DND-41 (cell line): ENCODE data around the gene ARID5A.

Source experiments
- ATAC-seq: fragments of 200-7000 bp; cut with Tn5 transposase; 3 replicates; pipeline ENCODE4 v1.9.1; 2021; ENCODE audit warnings: low read depth; ENCODE audit not compliant: insufficient read depth
- DNase-seq: peaks from one replicate; pipeline ENCODE4 v3.0.0-alpha.2; 2020
- H2AFZ ChIP-seq: 2 replicates; pipeline ENCODE4 v1.6.0; 2012; ENCODE audit warnings: low read depth, low read length
- H3K27ac ChIP-seq: 2 replicates; pipeline ENCODE4 v1.5.1; 2012; ENCODE audit warnings: low read length, inconsistent platforms
- H3K27me3 ChIP-seq: fragments of 200-600 bp; sonication (generic); 2 replicates; pipeline ENCODE4 v1.6.0; 2012; ENCODE audit warnings: low read length, mild to moderate bottlenecking, inconsistent platforms; ENCODE audit not compliant: insufficient read depth, poor library complexity
- H3K36me3 ChIP-seq: 2 replicates; pipeline ENCODE4 v1.5.1; 2012; ENCODE audit warnings: low read length, inconsistent platforms; ENCODE audit not compliant: insufficient read depth
- H3K4me1 ChIP-seq: 2 replicates; pipeline ENCODE4 v1.5.1; 2012; ENCODE audit warnings: mild to moderate bottlenecking, low read length; ENCODE audit not compliant: insufficient read depth
- H3K4me2 ChIP-seq: 2 replicates; pipeline ENCODE4 v1.6.0; 2012; ENCODE audit warnings: mild to moderate bottlenecking, moderate library complexity, low read length, inconsistent platforms; ENCODE audit not compliant: insufficient read depth
- H3K4me3 ChIP-seq, 2 experiments: fragments of 200-600 bp in 1 of 2; shearing (Covaris generic) in 1 of 2; 2 replicates each; pipeline ENCODE4 v1.5.1; 2012 to 2016; ENCODE audit warnings: inconsistent platforms in 2 of 2, low read length in 2 of 2, mild to moderate bottlenecking in 2 of 2, low read depth in 1 of 2, moderate library complexity in 1 of 2
- H3K79me2 ChIP-seq: 2 replicates; pipeline ENCODE4 v1.6.0; 2012; ENCODE audit warnings: low read length, inconsistent platforms; ENCODE audit not compliant: insufficient read depth
- H3K9ac ChIP-seq: 2 replicates; pipeline ENCODE4 v1.6.0; 2012; ENCODE audit warnings: low read depth, mild to moderate bottlenecking, inconsistent platforms, low read length, moderate library complexity
- H3K9me3 ChIP-seq: 2 replicates; pipeline ENCODE4 v1.5.1; 2012; ENCODE audit warnings: low read length, moderate library complexity, mild to moderate bottlenecking, inconsistent platforms; ENCODE audit not compliant: insufficient read depth, severe bottlenecking
- H4K20me1 ChIP-seq: 2 replicates; pipeline ENCODE4 v1.6.0; 2012; ENCODE audit warnings: low read length; ENCODE audit not compliant: insufficient read depth
- EZH2 ChIP-seq: IDR thresholded peaks from 3 replicates; pipeline ENCODE4 v1.6.1; 2012; ENCODE audit warnings: borderline replicate concordance, low read depth, mild to moderate bottlenecking, moderate library complexity, low read length, inconsistent platforms; ENCODE audit not compliant: severe bottlenecking
- TF ChIP-seq, protein P1 (sequence below): IDR thresholded peaks from 2 replicates; pipeline ENCODE4 v1.5.1; 2012; ENCODE audit warnings: borderline replicate concordance, low read length, moderate library complexity, mild to moderate bottlenecking; ENCODE audit not compliant: poor library complexity, severe bottlenecking; ENCODE audit errors: extremely low read depth

ARID5A gene

DNA sequence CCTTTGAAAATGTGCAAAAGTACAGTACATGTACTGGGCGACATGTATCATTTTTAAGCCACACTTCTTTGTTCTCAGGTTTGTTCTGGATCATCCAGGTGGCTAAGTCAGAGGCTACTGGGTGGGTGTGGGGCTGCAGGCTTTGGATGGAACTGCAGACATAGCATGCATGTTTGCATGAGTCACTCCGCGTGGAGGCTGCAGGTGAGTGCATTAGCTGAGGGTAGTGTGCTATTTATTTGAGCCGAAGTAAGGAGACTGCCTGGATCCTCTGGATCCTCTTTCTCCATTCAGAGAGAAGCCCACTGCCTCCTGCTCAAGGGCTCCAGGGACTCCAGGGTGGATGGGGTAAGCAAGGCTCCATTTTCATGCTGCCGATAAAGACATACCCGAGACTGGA is 22.0 kb upstream of the ARID5A start:
- Histone ChIP-seq H2AFZ (no peak overlapping the region), H3K79me2 (no peaks in the 10 kb centered on the region), H3K9me3 (peaks cover 5% of the 10 kb centered on the region), H3K4me2 (no peak overlapping the region), H3K36me3 (no peaks in the 10 kb centered on the region), H3K27me3 (peaks cover 3% of the 10 kb centered on the region), H4K20me1 (no peaks in the 10 kb centered on the region), H3K4me1 (no peaks in the 10 kb centered on the region), H3K9ac (no peak overlapping the region), H3K27ac (no peak overlapping the region), H3K4me3 (no peak overlapping the region)
- ATAC-seq (no peak), DNase-seq (no peak)
- no peak for TF ChIP-seq EZH2

DNA sequence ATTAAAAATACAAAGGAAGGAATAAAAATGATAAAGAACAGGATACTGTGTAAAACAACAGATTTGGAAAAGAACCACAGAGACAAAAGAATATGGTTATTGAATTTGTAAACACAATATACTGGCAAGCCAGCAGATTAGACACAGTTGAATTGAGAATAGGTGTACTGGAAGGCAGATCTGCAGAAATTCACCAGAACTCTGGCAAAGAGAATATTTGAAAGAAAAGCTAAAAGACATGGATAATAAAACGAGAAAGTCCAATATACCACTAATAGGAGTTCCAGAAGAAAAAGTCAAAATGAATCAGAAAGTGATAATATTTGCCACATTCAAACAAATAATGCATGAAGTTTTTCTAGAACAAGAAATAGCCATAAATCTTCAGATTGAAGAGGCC is 19.5 kb upstream of the ARID5A start:
- ATAC-seq (no peak), DNase-seq (no peak)
- Histone ChIP-seq H3K36me3 (no peaks in the 10 kb centered on the region), H2AFZ (no peak overlapping the region), H3K4me2 (no peak overlapping the region), H3K9ac (no peak overlapping the region), H3K79me2 (no peaks in the 10 kb centered on the region), H3K9me3 (peaks cover 5% of the 10 kb centered on the region), H3K4me3 (no peak overlapping the region), H3K27me3 (no peaks in the 10 kb centered on the region), H4K20me1 (no peaks in the 10 kb centered on the region), H3K27ac (no peak overlapping the region), H3K4me1 (no peaks in the 10 kb centered on the region)
- TF ChIP-seq, protein P1, sequence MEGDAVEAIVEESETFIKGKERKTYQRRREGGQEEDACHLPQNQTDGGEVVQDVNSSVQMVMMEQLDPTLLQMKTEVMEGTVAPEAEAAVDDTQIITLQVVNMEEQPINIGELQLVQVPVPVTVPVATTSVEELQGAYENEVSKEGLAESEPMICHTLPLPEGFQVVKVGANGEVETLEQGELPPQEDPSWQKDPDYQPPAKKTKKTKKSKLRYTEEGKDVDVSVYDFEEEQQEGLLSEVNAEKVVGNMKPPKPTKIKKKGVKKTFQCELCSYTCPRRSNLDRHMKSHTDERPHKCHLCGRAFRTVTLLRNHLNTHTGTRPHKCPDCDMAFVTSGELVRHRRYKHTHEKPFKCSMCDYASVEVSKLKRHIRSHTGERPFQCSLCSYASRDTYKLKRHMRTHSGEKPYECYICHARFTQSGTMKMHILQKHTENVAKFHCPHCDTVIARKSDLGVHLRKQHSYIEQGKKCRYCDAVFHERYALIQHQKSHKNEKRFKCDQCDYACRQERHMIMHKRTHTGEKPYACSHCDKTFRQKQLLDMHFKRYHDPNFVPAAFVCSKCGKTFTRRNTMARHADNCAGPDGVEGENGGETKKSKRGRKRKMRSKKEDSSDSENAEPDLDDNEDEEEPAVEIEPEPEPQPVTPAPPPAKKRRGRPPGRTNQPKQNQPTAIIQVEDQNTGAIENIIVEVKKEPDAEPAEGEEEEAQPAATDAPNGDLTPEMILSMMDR = no peak
- no peak for TF ChIP-seq EZH2

DNA sequence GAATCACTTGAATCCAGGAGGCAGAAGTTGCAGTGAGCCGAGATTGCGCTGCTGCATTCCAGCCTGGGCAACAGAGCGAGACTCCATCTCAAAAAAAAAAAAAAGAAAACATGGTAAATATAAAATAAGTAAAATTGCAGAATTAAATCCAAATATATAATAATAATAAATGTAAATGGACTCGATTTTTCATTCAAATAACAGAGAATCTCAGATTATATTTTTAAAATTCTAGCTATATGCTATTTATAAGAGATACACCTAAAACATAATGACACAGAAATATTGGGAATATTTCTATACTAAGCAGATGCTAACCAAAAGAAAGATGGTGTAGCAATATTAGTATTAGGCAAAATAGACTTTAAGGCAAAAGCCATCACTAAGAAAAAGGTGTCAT is 16.3 kb upstream of the ARID5A start:
- no peak overlapping the region for H2AFZ ChIP-seq
- no peaks in the 10 kb centered on the region for H3K36me3 ChIP-seq
- H3K4me1 ChIP-seq = no peaks in the 10 kb centered on the region
- ATAC-seq (no peak), DNase-seq (no peak)
- H3K9me3 ChIP-seq = peaks cover 5% of the 10 kb centered on the region
- no peaks in the 10 kb centered on the region for H3K79me2 ChIP-seq
- TF ChIP-seq EZH2 = no peak
- TF ChIP-seq, protein P1 = no peak
- H3K27ac ChIP-seq = no peak overlapping the region
- no peak overlapping the region for H3K4me2 ChIP-seq
- peaks cover 6% of the 10 kb centered on the region for H3K27me3 ChIP-seq
- H3K4me3 ChIP-seq = no peak overlapping the region
- H4K20me1 ChIP-seq = no peaks in the 10 kb centered on the region
- no peak overlapping the region for H3K9ac ChIP-seq

DNA sequence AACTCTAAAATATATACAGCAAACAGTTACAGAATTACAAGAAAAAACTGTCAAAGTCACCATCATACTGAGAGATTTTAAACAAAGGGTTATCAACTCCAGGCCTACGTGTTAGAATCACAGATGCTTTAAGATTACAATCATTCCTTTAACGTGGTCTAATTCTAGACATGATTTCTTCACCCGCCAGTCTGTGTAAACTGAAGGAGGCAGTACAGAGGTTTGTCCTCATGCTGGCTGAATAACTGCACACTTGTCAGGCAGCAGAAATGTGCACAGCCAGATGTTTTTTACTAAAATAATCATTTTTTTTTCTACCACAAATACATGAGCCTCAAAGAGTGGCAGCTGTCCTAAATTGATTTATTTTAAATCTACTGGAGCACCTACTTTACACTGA is 15.9 kb upstream of the ARID5A start:
- no peaks in the 10 kb centered on the region for H3K36me3 ChIP-seq
- DNase-seq (no peak), ATAC-seq (no peak)
- H3K79me2 ChIP-seq = no peaks in the 10 kb centered on the region
- no peak overlapping the region for H3K4me2 ChIP-seq
- H4K20me1 ChIP-seq = no peaks in the 10 kb centered on the region
- H3K4me3 ChIP-seq = no peak overlapping the region
- no peak for TF ChIP-seq EZH2
- TF ChIP-seq, protein P1 = peak; percentile 11
- H3K9me3 ChIP-seq = peaks cover 5% of the 10 kb centered on the region
- no peaks in the 10 kb centered on the region for H3K4me1 ChIP-seq
- no peak overlapping the region for H3K27ac ChIP-seq
- no peak overlapping the region for H2AFZ ChIP-seq
- H3K27me3 ChIP-seq = peaks cover 6% of the 10 kb centered on the region
- no peak overlapping the region for H3K9ac ChIP-seq
